GM19397 (cell line): ENCODE measurements around the gene ZNF280A.

Source experiments
- ATAC-seq: cut with Tn5 transposase; IDR thresholded peaks from one replicate; pipeline ENCODE4 v1.9.1; 2021; ENCODE audit warnings: mild to moderate bottlenecking, moderate library complexity; ENCODE audit not compliant: unreplicated experiment

ZNF280A gene, protein sequence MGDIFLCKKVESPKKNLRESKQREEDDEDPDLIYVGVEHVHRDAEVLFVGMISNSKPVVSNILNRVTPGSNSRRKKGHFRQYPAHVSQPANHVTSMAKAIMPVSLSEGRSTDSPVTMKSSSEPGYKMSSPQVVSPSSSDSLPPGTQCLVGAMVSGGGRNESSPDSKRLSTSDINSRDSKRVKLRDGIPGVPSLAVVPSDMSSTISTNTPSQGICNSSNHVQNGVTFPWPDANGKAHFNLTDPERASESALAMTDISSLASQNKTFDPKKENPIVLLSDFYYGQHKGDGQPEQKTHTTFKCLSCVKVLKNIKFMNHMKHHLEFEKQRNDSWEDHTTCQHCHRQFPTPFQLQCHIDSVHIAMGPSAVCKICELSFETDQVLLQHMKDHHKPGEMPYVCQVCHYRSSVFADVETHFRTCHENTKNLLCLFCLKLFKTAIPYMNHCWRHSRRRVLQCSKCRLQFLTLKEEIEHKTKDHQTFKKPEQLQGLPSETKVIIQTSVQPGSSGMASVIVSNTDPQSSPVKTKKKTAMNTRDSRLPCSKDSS

DNA sequence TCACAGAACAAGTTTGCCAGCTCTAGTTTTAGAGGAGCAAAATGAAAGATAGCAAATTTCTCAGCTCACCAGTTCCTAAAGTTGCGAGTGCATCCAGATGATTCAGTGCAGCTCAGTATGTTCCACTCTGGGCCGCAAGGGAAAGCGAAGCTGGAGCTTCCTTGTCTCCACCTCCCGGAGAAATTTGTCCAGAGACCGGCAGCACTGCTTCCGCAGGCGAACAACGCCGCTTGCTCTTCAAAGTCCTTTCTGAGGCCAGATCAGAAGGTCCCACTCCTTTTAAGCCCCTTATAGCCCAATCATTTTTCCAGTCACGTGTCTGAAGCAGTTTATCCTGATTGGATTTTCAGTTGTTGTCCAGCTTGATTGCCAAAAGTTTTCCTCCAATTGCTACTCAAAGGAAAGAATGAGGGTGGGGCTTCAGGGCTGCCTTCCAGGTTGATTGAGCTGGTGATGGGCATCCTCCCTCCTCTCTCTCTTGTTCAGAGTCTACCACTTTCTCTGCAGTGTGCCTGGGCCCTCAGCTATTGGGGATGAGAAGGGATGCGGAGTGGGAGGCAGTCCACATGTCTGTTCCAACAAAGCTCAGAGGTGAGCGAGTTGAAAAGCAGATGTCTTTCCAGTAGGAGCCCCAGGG lies at the start of gene ZNF280A:
ZNF280A (minus strand) TSS at position 251 of the 637 bp plus-strand sequence. CDS start 4,640 bp downstream, outside the sequence.
- ATAC-seq: no peak

- ATAC-seq: no peak
Observed at GRCh38 chr22:22569218-22569617, 49.1 kb upstream of the ZNF280A start.

DNA sequence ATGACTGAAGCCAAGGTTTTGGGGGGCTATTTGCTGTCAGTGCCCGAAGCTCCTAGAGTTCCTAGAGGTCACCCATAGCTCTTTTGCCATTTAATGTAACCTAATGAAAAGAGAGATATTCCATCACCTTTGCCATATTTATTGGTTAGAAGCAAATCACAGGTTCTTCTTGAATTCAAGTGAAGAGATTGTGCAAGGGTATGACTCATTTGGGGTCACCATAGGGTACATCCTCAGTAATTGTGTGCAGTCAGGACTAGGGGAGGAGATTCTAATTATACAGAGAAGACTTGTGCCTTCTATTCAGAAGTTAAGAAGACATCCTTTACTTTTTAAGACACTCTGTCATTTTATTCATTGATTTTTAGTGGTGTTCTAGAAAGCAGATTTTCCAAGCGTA lies 45.9 kb upstream of the ZNF280A start:
- no peak for ATAC-seq

- no peak for ATAC-seq
Observed at GRCh38 chr22:22558972-22559603, 39.0 kb upstream of the ZNF280A start, which contains the start of gene PRAME. PRAME (minus strand) TSS chr22:22559265; CDS start chr22:22556832, 2,433 bp downstream.

- ATAC-seq: no peak
Observed at GRCh38 chr22:22558071-22558971, 38.3 kb upstream of the ZNF280A start.

- no peak for ATAC-seq
Observed at GRCh38 chr22:22556995-22557925, 37.2 kb upstream of the ZNF280A start.

DNA sequence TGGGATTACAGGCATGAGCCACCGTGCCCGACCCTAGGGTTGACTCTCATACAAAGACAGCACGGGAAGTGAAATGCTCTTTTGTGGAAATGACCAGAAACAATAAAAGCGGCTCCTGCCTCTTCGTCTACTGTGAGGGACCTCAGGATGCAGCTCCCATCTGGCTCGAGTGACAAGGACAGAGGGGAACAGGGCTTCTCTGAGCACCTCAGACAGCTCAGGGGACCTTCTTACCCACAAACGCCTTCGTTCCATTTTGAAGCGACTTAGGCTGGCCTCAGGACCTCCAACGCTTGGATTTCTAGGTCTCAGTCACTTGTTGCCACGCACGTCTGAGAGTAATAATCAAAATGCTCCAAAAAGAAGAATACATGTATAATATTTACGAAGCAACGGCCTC lies 36.5 kb upstream of the ZNF280A start:
- no peak for ATAC-seq

GRCh38 chr22:22555596-22555995 lies 35.5 kb upstream of the ZNF280A start:
- ATAC-seq: no peak

- no peak for ATAC-seq
Observed at GRCh38 chr22:22554587-22555284, 34.7 kb upstream of the ZNF280A start.

DNA sequence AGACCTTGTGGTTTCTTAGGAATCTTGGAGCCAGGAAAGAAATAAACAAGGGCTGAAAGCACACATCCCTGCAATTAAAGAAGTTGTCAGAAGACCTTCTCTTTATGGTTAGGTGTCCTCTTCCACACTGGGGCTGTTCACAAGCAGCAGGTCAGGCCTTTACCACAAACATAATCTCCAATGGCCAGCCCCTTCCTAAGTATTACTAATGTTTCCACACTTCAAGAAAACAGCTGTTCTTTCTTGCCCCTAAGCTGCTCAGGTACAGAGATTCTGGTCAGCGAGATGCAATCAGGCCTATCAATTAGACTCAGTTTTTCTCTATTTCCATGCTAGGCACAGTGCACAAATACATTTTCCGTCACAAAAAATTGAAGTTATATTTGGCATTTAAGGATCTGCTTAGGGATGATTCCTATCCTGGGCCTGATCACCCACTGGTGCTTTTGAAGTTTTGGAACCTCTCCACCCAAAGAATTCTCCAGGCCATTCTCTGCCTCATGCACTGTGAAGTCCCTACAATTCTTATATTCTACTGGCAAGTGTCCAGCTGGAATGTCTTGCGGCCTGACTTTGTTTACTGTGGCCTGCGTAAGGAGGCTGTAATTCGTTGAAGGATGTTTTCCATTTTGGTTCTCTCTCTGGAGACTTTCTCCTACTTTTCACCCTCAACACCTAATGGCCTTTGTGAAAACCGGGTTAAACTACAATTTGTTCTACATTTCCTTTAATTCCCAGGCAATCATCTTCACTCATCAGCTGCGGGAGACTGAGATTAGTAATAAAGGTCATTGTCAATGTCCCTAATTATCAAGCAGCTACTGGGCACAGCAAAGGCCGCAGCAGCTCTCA lies 33.9 kb upstream of the ZNF280A start:
- ATAC-seq: no peak

DNA sequence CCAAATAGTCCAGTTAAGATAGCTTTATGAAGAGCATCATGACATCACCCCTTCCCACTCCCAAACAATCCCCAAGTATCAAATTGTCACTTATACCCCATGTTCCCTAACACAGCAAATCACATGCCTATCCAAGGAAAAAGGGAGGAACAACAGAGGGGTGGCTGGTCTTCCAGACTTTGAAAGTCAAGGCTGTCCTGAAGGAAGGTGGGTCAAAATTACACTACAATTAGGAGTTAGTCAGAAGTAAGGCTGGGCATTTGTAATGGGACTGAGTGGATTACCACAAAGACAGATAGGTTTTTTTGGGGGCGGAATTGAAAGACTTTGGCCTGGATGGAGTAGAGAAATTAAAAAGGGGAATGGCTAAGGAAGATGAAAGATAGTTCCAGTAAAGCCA lies 33.1 kb upstream of the ZNF280A start:
- no peak for ATAC-seq

DNA sequence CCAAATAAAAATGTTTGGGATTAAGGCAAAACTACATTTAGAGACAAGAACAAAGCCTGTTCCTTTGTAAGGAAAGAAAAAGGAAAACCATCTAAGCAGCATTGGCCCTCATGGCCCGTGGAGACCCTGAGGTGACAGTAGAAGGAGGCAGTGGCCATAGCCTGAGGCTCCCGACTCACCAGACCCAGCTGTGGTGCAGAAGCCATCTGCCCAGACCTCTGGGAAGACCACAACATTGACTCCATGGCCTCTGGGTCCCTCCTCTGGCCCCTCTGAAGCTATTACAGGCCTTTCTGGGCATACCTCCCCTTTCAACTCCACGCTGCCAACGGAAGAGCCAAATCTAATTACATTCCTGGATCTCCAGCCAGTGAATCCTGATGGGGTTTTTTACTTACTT lies 32.6 kb upstream of the ZNF280A start:
- no peak for ATAC-seq

DNA sequence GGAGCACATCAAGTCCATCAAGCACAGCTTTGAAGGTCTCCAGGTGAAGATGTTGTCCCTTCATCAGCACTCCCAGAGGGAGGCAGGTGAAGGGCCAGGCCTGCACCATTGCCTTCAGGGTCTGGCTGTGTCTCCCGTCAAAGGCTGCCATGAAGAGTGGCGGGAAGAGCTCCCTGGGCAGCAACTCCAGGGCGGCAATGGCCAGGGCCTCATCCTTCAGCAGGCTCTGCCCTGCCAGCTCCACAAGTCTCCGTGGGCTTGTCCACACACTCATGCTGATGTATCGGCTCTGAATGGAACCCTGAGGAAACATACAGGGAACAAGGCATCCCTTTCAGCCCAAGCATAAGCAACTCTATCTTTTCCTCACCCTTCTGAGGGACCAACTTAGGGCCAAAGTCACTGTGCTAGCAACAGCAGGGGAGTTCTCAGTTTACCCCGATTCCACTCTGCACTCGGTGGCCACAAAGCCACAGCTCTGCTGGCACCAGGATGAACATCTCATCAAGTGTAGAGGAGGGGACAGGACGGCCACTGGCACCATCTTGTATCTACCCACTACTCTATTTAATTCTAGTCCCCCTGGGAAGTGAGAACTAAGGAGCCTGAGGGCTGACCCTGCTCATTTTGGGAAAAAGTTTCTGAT lies 30.8 kb upstream of the ZNF280A start:
- no peak for ATAC-seq

GRCh38 chr22:22548910-22549309 lies 28.8 kb upstream of the ZNF280A start:
- ATAC-seq: no peak

DNA sequence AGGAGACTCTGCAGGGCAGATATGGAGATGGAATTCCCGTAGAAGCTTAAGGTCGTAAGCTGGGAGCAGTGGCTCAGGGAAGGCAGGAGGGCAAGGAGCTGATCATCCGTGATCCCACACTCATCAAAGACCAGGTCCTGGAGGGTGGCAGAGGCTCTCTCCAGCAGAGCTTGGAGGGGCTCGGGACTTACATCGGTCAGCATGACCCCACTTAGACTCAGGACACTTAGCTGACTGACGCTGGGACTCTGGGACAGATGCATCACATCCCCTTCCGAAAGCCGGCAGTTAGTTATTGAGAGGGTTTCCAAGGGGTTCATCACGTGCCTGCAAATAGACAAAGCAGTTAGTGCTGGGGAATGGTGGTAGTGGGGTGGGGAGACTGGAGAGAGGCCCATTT lies 28.2 kb upstream of the ZNF280A start:
- ATAC-seq: no peak

- no peak for ATAC-seq
Observed at GRCh38 chr22:22547692-22548300, 27.7 kb upstream of the ZNF280A start.

- no peak for ATAC-seq
Observed at GRCh38 chr22:22547226-22547625, 27.2 kb upstream of the ZNF280A start.
